PC-9 (cell line): Measurements from ENCODE around the gene FAM163B. TPM values are rescaled to one million over a fixed set of nuclear protein-coding genes. Genes with fewer than 3 reads are reported as not detected.

Experiments
- BruUV-seq: library from RNA; stranded (reverse); fragments of 400-500 nt; replicated peaks from 2 replicates; lab custom pipeline; 2021; lab: Mats Ljungman, UMichigan
- CTCF ChIA-PET: fragments of 300-600 bp; sonication (Branson Sonifier 250); formaldehyde crosslinking; loops from one replicate; lab custom pipeline; 2022; ENCODE audit warnings: antibody characterized with exemption; lab: Charles Lee
- POLR2A ChIA-PET: fragments of 300-600 bp; sonication (Branson Sonifier 250); formaldehyde crosslinking; loops from one replicate; lab custom pipeline; 2022; ENCODE audit warnings: antibody characterized with exemption; ENCODE audit not compliant: unreplicated experiment; lab: Charles Lee
- DNase-seq, 2 experiments: peaks; one replicate each; pipeline versions ENCODE4 v3.0.0 to v3.0.0-alpha.2; 2015 to 2022; ENCODE audit warnings: mixed read lengths in 1 of 2
- H2AFZ ChIP-seq: fragments of 200-600 bp; sonication (generic); 2 replicates; pipeline ENCODE4 v1.8.1; 2017; ENCODE audit warnings: antibody characterized with exemption
- H3F3A ChIP-seq: fragments of 200-600 bp; sonication (generic); 2 replicates; pipeline ENCODE4 v1.8.1; 2017; ENCODE audit warnings: antibody characterized with exemption, mild to moderate bottlenecking, low read depth; ENCODE audit not compliant: insufficient read depth
- H3K27ac ChIP-seq: fragments of 200-600 bp; sonication (generic); 2 replicates; pipeline ENCODE4 v1.6.1; 2016; ENCODE audit warnings: mixed run types
- H3K27me3 ChIP-seq: fragments of 200-600 bp; sonication (generic); 2 replicates; pipeline ENCODE4 v1.6.1; 2016; ENCODE audit warnings: low read depth, mixed run types; ENCODE audit not compliant: insufficient read depth
- H3K36me3 ChIP-seq: fragments of 200-600 bp; sonication (generic); 2 replicates; pipeline ENCODE4 v1.6.1; 2016; ENCODE audit warnings: low read depth, mixed run types
- H3K4me1 ChIP-seq: fragments of 200-600 bp; sonication (generic); replicated peaks from 2 replicates; pipeline ENCODE4 v1.6.1; 2016; ENCODE audit warnings: mixed run types; ENCODE audit not compliant: insufficient read depth
- H3K4me2 ChIP-seq: fragments of 200-600 bp; sonication (generic); 2 replicates; pipeline ENCODE4 v1.6.1; 2017; ENCODE audit warnings: mixed run types
- H3K4me3 ChIP-seq: fragments of 200-600 bp; sonication (generic); 2 replicates; pipeline ENCODE4 v1.6.1; 2016; ENCODE audit warnings: mixed run types
- H3K79me2 ChIP-seq: fragments of 200-600 bp; sonication (generic); 2 replicates; pipeline ENCODE4 v1.6.1; 2017; ENCODE audit warnings: low read depth, mixed run types
- H3K9me2 ChIP-seq: fragments of 200-600 bp; sonication (generic); 2 replicates; pipeline ENCODE4 v1.8.1; 2017; ENCODE audit warnings: mild to moderate bottlenecking; ENCODE audit not compliant: insufficient read depth
- H3K9me3 ChIP-seq: fragments of 200-600 bp; sonication (generic); 2 replicates; pipeline ENCODE4 v1.8.1; 2016; ENCODE audit warnings: low read depth; ENCODE audit not compliant: insufficient read depth
- H4K20me1 ChIP-seq: fragments of 200-600 bp; sonication (generic); 2 replicates; pipeline ENCODE4 v1.8.1; 2017; ENCODE audit not compliant: insufficient read depth
- EZH2 ChIP-seq: fragments of 200-600 bp; sonication (generic); IDR thresholded peaks from 2 replicates; pipeline ENCODE4 v1.8.0; 2017; ENCODE audit warnings: antibody characterized with exemption, low read depth
- intact Hi-C: fragments of 100-400 bp; cut with micrococcal nuclease; formaldehyde crosslinking; loops from one replicate; pipeline ENCODE4 v1.10.0; 2022; ENCODE audit not compliant: unreplicated experiment
- total RNA-seq: library from RNA; stranded (reverse); gene quantifications from 2 replicates; pipeline ENCODE4 v1.2.3, GENCODE V29; 2021
- TF ChIP-seq, protein P1 (sequence below): fragments of 200-600 bp; sonication (generic); conservative IDR thresholded peaks from 2 replicates; pipeline ENCODE4 v1.6.1; 2017; ENCODE audit warnings: mixed run types, antibody characterized with exemption, mild to moderate bottlenecking, moderate library complexity

The FAM163B gene
- total RNA-seq, 1 experiment from 2014 or later: not detected

DNA sequence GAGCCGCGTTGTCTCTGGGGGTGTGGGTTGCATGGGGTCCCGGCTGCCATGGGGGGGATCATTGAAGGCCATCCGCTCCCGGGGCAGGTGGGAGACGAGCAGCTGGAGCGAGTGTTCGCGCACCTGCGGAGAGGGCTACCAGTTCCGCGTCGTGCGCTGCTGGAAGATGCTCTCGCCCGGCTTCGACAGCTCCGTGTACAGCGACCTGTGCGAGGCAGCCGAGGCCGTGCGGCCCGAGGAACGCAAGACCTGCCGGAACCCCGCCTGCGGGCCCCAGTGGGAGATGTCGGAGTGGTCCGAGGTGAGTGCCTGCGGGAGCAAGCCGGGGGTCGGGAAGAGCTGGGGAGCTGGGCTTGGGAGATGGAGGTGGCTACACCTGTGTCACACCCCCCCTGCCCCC lies 41.0 kb downstream of the FAM163B start:
- TF ChIP-seq, protein P1, sequence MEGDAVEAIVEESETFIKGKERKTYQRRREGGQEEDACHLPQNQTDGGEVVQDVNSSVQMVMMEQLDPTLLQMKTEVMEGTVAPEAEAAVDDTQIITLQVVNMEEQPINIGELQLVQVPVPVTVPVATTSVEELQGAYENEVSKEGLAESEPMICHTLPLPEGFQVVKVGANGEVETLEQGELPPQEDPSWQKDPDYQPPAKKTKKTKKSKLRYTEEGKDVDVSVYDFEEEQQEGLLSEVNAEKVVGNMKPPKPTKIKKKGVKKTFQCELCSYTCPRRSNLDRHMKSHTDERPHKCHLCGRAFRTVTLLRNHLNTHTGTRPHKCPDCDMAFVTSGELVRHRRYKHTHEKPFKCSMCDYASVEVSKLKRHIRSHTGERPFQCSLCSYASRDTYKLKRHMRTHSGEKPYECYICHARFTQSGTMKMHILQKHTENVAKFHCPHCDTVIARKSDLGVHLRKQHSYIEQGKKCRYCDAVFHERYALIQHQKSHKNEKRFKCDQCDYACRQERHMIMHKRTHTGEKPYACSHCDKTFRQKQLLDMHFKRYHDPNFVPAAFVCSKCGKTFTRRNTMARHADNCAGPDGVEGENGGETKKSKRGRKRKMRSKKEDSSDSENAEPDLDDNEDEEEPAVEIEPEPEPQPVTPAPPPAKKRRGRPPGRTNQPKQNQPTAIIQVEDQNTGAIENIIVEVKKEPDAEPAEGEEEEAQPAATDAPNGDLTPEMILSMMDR: no peak
- no peak for TF ChIP-seq EZH2
- no TSS peak for BruUV-seq
- no peaks in the 10 kb centered on the region for H3F3A ChIP-seq
- no peaks in the 10 kb centered on the region for H3K9me3 ChIP-seq
- DNase-seq: no peak
- no peaks in the 10 kb centered on the region for H3K79me2 ChIP-seq
- no peaks in the 10 kb centered on the region for H4K20me1 ChIP-seq
- ChIA-PET POLR2A (interaction anchor here (0.5 kb wide), 1 partner anchor 683 kb away, joined by 6 read pairs; no protein-coding TSS in a partner anchor), CTCF (interaction anchor here (0.6 kb wide), 1 partner anchor 86 kb away, joined by 8 read pairs; no protein-coding TSS in a partner anchor)
- H3K4me3 ChIP-seq: no peak overlapping the region
- H3K4me2 ChIP-seq: no peak overlapping the region
- intact Hi-C loops: no loop called here
- no peak overlapping the region for H3K27ac ChIP-seq
- no peaks in the 10 kb centered on the region for H3K36me3 ChIP-seq
- peaks cover 3% of the 10 kb centered on the region; the same call in 1 of the 2 replicates for H3K4me1 ChIP-seq
- H2AFZ ChIP-seq: no peak overlapping the region
- no peaks in the 10 kb centered on the region for H3K9me2 ChIP-seq
- H3K27me3 ChIP-seq: peaks cover 80% of the 10 kb centered on the region

- POLR2A ChIA-PET: interaction anchor here (0.6 kb wide), 1 partner anchor 9 kb away, joined by 5 read pairs; no protein-coding TSS in a partner anchor
- Histone ChIP-seq H3K4me1 (peaks cover 4% of the 10 kb centered on the region; the same call in 1 of the 2 replicates), H3K27ac (no peak overlapping the region), H3K4me2 (no peak overlapping the region), H3K27me3 (peaks cover 71% of the 10 kb centered on the region), H3K4me3 (no peak overlapping the region), H4K20me1 (no peaks in the 10 kb centered on the region), H3K9me2 (no peaks in the 10 kb centered on the region), H3K79me2 (no peaks in the 10 kb centered on the region), H2AFZ (no peak overlapping the region), H3K9me3 (no peaks in the 10 kb centered on the region), H3F3A (no peaks in the 10 kb centered on the region), H3K36me3 (no peaks in the 10 kb centered on the region)
- DNase-seq: no peak
- no TSS peak for BruUV-seq
- TF ChIP-seq EZH2: no peak
- TF ChIP-seq, protein P1: no peak
- CTCF ChIA-PET: interaction anchor here (0.6 kb wide), 1 partner anchor 217 kb away, joined by 3 read pairs; no protein-coding TSS in a partner anchor
- intact Hi-C loops: no loop called here
Measured at GRCh38 chr9:133566817-133567216, 42.4 kb downstream of the FAM163B start.

GRCh38 chr9:133566382-133566781 lies 42.8 kb downstream of the FAM163B start:
- Histone ChIP-seq H4K20me1 (no peaks in the 10 kb centered on the region), H3K4me2 (no peak overlapping the region), H3K9me3 (no peaks in the 10 kb centered on the region), H3K27me3 (peaks cover 71% of the 10 kb centered on the region), H3K9me2 (no peaks in the 10 kb centered on the region), H3F3A (no peaks in the 10 kb centered on the region), H3K4me3 (no peak overlapping the region), H3K27ac (no peak overlapping the region), H3K4me1 (peaks cover 4% of the 10 kb centered on the region; the same call in 1 of the 2 replicates), H3K36me3 (no peaks in the 10 kb centered on the region), H3K79me2 (no peaks in the 10 kb centered on the region), H2AFZ (no peak overlapping the region)
- ChIA-PET POLR2A (interaction anchor here (0.6 kb wide), 1 partner anchor 9 kb away, joined by 5 read pairs; no protein-coding TSS in a partner anchor), CTCF (interaction anchor here (0.6 kb wide), 1 partner anchor 216 kb away, joined by 3 read pairs; no protein-coding TSS in a partner anchor)
- TF ChIP-seq, protein P1: no peak
- DNase-seq: no peak
- BruUV-seq: no TSS peak
- intact Hi-C loops: no loop called here
